Ureter (tissue), 1 donor: ENCODE measurements around the gene NDUFS2. TPM values are rescaled to one million over a fixed set of nuclear protein-coding genes. Genes with fewer than 3 reads are reported as not detected.
"Not testable (repeated sequence)": the region's sequence is repeated elsewhere in the genome, so short reads cannot be mapped to it uniquely, and the experiment has no call there.

Source experiments
- DNase-seq: peaks from one replicate; pipeline ENCODE4 v3.0.0-alpha.2; 2020; ENCODE audit warnings: low spot score
- total RNA-seq: library from RNA; stranded (reverse); gene quantifications from one replicate; pipeline ENCODE4 v1.2.4, GENCODE V29; 2023
- donor health status: DM: yes; HTN: yes; CAD: no.

The NDUFS2 gene
- total RNA-seq, 1 donor from 2014 or later: 94.1 TPM

GRCh38 chr1:161219078-161219892 lies 17.1 kb downstream of the NDUFS2 start:
- no peak for DNase-seq

- DNase-seq: no peak
Observed at GRCh38 chr1:161220002-161220401, 17.8 kb downstream of the NDUFS2 start.

GRCh38 chr1:161222175-161223019 lies 20.2 kb downstream of the NDUFS2 start:
- no peak for DNase-seq

DNA sequence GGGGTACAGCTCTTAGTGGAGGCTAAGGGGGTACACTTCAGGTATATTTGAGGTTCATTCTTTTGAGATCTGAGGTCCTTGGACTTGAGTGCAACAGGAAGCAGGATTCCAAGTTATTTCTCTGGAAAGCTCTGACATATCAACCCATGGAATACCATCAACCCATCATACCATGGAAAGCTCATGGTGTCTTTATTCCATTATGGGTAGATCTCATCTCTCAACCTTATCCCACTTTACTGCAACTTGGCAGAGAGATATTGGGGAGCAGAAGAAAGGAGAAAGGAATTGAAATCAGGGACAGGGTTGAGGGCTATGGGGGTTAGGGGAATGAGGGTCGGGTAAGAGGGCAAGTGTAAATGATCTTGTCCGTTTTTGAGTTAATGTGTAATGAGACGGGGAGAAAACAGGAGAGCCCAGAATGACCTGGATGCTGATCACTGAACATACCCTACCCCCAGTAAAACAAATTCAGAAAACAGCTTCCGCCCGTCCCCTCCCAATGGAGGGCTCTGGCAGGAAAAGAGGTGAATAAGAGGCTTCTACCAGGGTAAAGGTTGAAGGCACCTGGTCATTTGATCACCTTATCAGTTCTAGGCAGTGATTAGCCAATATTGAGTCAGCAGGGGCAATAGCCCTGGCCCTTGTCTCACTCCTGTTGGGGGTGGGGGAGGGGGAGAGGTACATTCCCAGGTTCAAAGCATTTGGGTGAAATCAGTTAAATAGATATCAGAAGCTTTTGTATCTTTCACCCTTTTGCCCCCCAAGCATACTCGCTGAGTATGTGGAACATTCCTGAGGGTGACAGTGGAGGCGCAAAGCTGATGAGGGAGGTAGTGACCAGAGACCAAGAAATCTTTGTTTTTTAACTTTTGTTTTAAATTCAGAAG lies 21.9 kb downstream of the NDUFS2 start:
- no peak for DNase-seq

- not testable (repeated sequence) for DNase-seq
Observed at GRCh38 chr1:161224695-161225087, 22.5 kb downstream of the NDUFS2 start.

DNA sequence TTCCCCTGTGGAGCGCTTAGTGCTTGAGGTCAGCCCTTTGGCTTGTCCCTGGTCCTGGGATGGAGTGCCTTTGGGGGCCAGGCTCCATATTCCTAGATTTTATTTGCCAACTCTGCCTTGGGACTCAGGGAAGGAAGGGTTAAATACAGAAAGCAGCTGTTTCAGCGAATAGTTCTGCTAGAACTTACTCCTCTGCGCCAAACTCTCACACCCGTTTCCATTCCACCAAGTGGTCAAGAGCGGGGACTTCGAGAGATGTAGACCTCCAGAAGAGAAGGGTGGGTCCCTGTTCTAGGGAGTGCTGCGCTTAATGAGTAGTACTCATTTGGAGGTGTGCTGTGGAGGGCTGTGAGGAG lies 23.0 kb downstream of the NDUFS2 start:
- DNase-seq: no peak

DNA sequence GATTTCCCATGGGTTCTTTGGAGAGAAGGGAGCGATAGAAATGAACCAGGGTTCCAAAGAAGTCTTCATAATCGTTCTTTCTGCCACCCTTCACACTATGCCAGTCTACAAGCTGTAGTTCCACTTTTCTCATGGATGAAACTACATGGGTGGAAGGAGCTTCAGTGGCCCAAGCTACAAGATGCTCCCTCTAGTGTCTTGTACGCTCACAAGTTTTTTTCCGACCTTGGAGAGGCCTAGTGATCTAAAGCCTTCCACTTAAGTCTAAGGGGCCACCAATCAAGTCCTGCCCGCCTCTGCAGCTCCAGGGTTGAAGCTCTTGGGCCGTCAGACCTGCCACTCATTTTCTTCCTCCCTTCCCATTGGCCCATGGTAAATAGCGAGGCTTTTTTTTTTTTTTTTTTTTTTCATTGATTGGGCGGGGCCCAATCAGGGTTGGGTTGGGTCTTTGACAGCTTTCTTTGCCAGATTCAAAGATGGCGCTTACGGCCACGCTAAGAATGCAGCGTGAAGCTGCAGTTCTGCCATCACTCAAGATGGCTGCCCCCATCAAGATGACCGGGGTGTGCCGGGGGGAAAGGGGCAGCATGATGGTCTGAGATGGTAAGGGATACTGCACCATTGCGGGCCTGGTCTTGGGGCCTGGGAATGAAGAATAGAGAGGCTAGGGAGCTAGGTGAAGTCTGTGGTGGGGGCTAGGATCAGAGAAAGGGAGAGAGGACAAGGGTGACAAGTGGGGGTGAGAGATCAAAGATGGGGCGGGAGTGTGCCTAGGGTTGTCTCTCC lies 23.6 kb downstream of the NDUFS2 start, which contains the start of gene TOMM40L:
Gene TOMM40L (plus strand): TSS at position 527 of the 786 bp plus-strand sequence. CDS start 430 bp downstream, outside the sequence.
- peak; percentile 90 for DNase-seq

GRCh38 chr1:161226320-161226711 lies 24.1 kb downstream of the NDUFS2 start:
- DNase-seq: no peak

DNA sequence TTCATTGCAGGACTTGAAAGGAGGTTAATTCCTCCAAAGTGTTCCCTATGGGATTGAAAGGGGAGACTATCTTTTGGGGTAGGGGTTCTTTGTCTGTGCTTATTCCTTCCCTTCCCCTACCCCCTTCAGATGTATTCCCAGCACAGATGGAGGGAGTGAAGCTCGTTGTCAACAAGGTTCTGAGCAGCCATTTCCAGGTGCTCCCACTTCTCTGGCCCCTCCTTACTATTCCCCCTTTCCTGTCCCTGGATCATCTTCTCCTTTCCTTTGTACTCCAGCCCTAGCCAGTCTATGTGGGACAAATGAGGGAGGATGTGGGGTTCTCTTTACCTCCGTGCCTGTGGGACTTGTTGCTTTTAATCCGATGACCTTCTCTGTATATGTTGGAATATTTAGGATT lies 24.6 kb downstream of the NDUFS2 start:
- DNase-seq: no peak

DNA sequence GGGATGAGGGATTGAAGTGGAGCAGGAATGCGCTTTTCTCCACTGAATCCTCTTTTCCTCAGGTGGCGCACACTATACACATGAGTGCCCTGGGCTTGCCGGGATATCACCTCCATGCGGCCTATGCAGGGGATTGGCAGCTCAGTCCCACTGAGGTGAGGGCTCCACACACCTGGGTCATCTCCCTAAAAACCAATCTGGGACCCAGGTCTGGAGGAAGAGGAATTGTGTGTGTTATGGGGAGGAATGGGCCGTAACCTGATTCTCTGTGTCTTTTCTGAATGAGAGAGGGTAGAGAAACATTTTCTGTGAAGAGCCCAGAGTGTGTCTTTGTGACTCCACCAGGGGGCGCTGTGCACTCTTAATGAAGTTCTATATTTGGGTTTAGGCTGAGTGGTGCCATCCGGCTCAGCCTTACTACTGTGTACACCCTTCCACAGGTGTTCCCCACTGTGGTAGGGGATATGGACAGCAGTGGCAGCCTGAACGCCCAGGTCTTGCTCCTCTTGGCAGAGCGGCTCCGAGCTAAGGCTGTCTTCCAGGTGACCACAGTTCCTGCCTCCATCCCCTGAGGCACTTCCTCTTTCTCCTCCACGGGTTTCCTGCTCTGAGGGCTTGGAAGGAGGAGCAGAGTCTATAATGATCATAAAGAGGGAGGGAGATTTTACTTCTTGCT lies 25.2 kb downstream of the NDUFS2 start:
- peak; percentile 85 for DNase-seq

GRCh38 chr1:161228032-161228431 lies 25.9 kb downstream of the NDUFS2 start:
- no peak for DNase-seq

DNA sequence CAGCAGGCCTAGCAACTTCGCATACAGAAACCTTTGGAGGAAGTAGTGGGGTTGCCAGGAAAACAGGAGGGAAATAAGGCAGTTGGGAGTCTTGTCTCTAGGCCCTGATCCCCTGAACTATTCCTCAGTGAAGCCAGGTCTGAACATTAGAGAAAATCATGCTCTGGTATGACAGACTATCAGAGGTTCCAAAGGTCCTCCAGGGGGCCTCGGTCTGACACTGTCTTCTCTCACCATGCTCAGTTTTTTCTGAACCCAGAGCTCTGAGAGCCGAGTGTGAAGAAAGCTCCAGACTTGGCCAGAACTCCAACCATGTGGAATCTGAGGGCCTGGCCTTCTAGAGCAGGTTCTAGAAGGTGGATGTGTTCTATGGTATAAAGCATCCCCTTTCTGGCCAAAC lies 27.7 kb downstream of the NDUFS2 start:
- DNase-seq: no peak

- no peak for DNase-seq
Observed at GRCh38 chr1:161230762-161231161, 28.6 kb downstream of the NDUFS2 start.

- DNase-seq: no peak
Observed at GRCh38 chr1:161233102-161233501, 30.9 kb downstream of the NDUFS2 start.

- no peak for DNase-seq
Observed at GRCh38 chr1:161235957-161236775, 34.0 kb downstream of the NDUFS2 start.

GRCh38 chr1:161238039-161238473 lies 35.9 kb downstream of the NDUFS2 start, which contains the start of gene NR1I3:
TSS of gene NR1I3 (minus strand) at chr1:161238203. CDS start at chr1:161236565, 1,638 bp downstream.
- no peak for DNase-seq

DNA sequence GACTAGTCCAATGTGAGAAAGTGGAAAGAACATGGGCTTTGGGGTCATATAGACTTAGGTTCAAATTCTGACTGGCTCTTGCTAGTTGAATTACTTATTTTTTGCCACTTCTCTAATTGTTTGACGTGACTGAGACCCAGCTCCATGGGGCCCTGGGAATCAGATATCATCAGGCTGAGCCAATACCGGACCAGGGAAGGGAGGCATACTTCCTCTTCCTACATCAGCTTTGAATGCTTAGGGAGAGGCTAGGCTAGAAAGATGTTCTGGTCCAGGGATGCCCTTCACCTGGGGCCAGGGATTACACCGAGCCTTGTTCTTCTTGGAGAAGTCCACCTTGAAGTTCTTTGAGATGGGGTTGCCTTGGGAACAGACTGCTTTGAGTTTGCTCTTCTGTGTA lies 39.5 kb downstream of the NDUFS2 start:
- DNase-seq: no peak

DNA sequence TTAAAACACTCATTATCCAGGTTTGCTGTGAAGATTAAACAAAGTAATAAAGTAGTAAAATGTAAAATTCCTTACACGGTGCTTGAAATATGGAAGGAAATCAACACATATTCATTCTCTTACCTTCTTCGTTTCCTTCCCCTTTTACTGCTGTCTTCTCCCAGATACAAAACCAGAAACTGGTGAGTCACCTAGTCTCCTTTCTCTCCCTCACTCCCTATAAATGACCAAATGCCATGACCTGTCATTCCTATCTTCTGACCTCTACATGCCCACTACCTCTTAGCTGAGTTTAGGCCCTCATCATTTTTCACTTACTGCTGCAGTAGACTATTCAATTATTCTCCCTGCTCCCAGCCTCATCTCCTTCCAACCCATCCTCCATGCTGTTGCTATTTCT lies 40.1 kb downstream of the NDUFS2 start:
- DNase-seq: no peak

DNA sequence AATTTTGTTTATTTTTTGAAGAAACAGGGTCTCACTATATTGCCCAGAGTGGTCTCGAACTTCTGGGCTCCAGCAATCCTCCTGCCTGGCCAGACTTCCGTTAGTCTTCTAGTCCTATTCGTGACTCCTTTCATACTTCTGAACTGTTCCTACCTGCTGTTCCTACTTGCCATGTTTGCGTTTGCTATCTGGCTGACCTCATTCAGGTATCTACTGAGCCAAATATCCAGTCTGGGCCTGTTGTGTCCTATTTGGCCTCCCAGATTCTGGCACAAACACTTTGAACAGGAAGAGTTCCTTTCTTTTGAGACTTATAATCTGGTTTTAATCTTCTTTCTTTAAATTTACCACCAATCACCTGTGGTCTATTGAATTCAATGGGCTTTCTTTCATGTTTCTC lies 42.7 kb downstream of the NDUFS2 start:
- no peak for DNase-seq
